Activated CD8-positive, alpha-beta memory T cell treated with anti-CD3 and anti-CD28 coated beads, Interleukin-2, amount 50 U/mL, for 1 hour (primary cell): ENCODE data around the gene SLC25A29.
"Not testable (repeated sequence)": the region's sequence is repeated elsewhere in the genome, so short reads cannot be mapped to it uniquely, and the experiment has no call there.

Experiments used
- DNase-seq: peaks from one replicate; pipeline ENCODE4 v3.0.0-alpha.2; 2020; ENCODE audit errors: extremely low read depth

Gene SLC25A29

GRCh38 chr14:100312110-100312876, 6.0 kb upstream of the SLC25A29 start:
- DNase-seq = not testable (repeated sequence)

GRCh38 chr14:100309028-100309737, 2.9 kb upstream of the SLC25A29 start:
- no peak for DNase-seq

- DNase-seq = not testable (repeated sequence)
These were observed 2.2 kb upstream of the SLC25A29 start for GRCh38 chr14:100308427-100308792.

GRCh38 chr14:100307766-100308426, 1.7 kb upstream of the SLC25A29 start:
- no peak for DNase-seq

- DNase-seq = no peak
These were observed 938 bp upstream of the SLC25A29 start for GRCh38 chr14:100306998-100307765.

GRCh38 chr14:100305324-100306100, 732 bp downstream of the SLC25A29 start:
- DNase-seq = no peak

GRCh38 chr14:100304825-100305323, 1.4 kb downstream of the SLC25A29 start:
- no peak for DNase-seq

- DNase-seq = no peak
These were observed 2.3 kb downstream of the SLC25A29 start for GRCh38 chr14:100303925-100304324.

- no peak for DNase-seq
These were observed 3.1 kb downstream of the SLC25A29 start for GRCh38 chr14:100303179-100303578.

GRCh38 chr14:100302616-100303015, 3.6 kb downstream of the SLC25A29 start:
- DNase-seq = no peak

- no peak for DNase-seq
These were observed 7.0 kb downstream of the SLC25A29 start for GRCh38 chr14:100299238-100299560.

- no peak for DNase-seq
These were observed 7.5 kb downstream of the SLC25A29 start for GRCh38 chr14:100298551-100299237.

GRCh38 chr14:100297320-100298300, 8.6 kb downstream of the SLC25A29 start:
- DNase-seq = no peak

GRCh38 chr14:100296729-100297128, 9.5 kb downstream of the SLC25A29 start:
- not testable (repeated sequence) for DNase-seq

- no peak for DNase-seq
These were observed 10.1 kb downstream of the SLC25A29 start for GRCh38 chr14:100296106-100296651.

GRCh38 chr14:100295376-100296105, 10.7 kb downstream of the SLC25A29 start:
- DNase-seq = no peak

- DNase-seq = no peak
These were observed 11.3 kb downstream of the SLC25A29 start for GRCh38 chr14:100294963-100295330.

- no peak for DNase-seq
These were observed 11.9 kb downstream of the SLC25A29 start for GRCh38 chr14:100294213-100294962.
